ENCODE measurements around the gene SOCS1.

SOCS1 gene

DNA sequence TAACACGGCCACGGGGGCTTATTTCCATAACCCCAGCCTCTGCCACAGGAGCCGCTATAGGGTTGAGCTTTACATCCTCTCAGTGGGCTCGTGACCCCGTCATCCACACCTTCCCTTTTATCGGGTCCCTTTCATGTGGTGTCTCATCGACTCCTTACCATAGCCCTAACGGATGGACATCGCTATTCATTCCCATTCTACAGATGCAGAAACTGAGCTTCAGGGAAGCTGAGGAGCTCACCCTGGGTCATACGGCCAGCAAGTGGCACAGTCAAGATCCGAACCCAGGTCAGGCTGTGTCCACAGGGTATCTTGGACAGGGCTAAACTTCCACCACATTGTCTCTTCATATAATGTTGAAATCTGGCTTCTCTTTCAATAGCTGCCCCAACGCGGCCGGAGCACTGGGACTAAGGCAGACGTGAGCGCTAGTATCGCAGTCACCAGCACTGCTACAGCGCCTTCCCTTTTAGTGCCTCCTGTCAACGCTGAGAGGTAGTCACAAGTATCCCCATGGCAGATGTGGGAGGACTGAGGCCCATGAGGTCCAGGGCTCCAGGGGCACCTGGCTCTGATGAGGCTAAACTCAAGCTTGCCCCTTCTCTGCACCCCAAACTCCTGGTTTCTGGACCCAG is 50.8 kb downstream of the SOCS1 start:
- Histone ChIP-seq H3K27ac (replicated peaks) (no peak overlapping the region), H3K27me3 (ENCODE audit: insufficient read depth, poor library complexity, severe bottlenecking) (no peaks in the 10 kb centered on the region), H3K4me3 (replicated peaks; ENCODE audit: insufficient read depth, low read length) (no peak overlapping the region)
- no peak for TF ChIP-seq SPI1 (IDR thresholded peaks at IDR 0.05; ENCODE audit: borderline replicate concordance, low read depth)
- no peak for TF ChIP-seq POLR2AphosphoS5 (IDR thresholded peaks at IDR 0.05; ENCODE audit: low read depth)
- TF ChIP-seq GABPA (IDR thresholded peaks at IDR 0.05; ENCODE audit: low read depth), result no peak
- TF ChIP-seq, protein P1, sequence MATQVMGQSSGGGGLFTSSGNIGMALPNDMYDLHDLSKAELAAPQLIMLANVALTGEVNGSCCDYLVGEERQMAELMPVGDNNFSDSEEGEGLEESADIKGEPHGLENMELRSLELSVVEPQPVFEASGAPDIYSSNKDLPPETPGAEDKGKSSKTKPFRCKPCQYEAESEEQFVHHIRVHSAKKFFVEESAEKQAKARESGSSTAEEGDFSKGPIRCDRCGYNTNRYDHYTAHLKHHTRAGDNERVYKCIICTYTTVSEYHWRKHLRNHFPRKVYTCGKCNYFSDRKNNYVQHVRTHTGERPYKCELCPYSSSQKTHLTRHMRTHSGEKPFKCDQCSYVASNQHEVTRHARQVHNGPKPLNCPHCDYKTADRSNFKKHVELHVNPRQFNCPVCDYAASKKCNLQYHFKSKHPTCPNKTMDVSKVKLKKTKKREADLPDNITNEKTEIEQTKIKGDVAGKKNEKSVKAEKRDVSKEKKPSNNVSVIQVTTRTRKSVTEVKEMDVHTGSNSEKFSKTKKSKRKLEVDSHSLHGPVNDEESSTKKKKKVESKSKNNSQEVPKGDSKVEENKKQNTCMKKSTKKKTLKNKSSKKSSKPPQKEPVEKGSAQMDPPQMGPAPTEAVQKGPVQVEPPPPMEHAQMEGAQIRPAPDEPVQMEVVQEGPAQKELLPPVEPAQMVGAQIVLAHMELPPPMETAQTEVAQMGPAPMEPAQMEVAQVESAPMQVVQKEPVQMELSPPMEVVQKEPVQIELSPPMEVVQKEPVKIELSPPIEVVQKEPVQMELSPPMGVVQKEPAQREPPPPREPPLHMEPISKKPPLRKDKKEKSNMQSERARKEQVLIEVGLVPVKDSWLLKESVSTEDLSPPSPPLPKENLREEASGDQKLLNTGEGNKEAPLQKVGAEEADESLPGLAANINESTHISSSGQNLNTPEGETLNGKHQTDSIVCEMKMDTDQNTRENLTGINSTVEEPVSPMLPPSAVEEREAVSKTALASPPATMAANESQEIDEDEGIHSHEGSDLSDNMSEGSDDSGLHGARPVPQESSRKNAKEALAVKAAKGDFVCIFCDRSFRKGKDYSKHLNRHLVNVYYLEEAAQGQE (IDR thresholded peaks at IDR 0.05; ENCODE audit: insufficient replicate concordance, low read depth), result no peak
- TF ChIP-seq CTCF (IDR thresholded peaks at IDR 0.05; ENCODE audit: insufficient read depth, low read length), result no peak
- no peak for DNase-seq (ENCODE audit: low read depth in 1 of 2, low spot score in 1 of 2)

DNA sequence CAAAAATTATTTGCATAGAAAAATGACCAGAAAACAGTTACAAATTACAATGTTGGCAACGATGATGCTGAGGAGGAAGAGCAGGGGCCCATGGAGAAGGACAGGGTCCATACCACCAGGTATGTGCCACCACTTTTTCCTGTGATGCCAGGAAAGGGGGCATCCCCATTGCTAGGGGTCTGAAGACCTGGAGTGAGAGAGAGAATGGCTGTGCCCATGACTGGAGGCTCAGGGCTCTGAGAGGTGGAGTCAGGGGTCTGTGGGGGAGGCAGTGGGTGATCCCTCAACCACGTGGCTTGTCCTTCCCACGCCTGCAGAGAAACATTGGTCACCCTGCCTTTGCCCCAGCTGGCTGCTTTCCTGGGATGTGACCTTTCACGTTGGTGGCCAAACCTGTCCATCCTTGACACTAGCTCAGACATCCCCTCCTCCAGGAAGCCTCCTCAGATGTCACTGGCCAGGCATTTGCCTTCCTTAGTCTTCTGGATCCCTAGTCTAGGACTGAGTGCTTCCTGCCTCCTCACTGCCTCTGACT is 51.4 kb downstream of the SOCS1 start:
- H3K4me3 ChIP-seq (replicated peaks; ENCODE audit: insufficient read depth, low read length), result no peak overlapping the region
- no peak for DNase-seq (ENCODE audit: low read depth in 1 of 2, low spot score in 1 of 2)
- H3K27me3 ChIP-seq (ENCODE audit: insufficient read depth, poor library complexity, severe bottlenecking), result no peaks in the 10 kb centered on the region
- TF ChIP-seq, protein P1 (IDR thresholded peaks at IDR 0.05; ENCODE audit: insufficient replicate concordance, low read depth), result no peak
- TF ChIP-seq POLR2AphosphoS5 (IDR thresholded peaks at IDR 0.05; ENCODE audit: low read depth), result no peak
- TF ChIP-seq SPI1 (IDR thresholded peaks at IDR 0.05; ENCODE audit: borderline replicate concordance, low read depth), result no peak
- TF ChIP-seq CTCF (IDR thresholded peaks at IDR 0.05; ENCODE audit: insufficient read depth, low read length), result no peak
- H3K27ac ChIP-seq (replicated peaks), result no peak overlapping the region
